GM12878 (cell line): ENCODE data around the gene ALG12. TPM values are rescaled to one million over a fixed set of nuclear protein-coding genes. Genes with fewer than 3 reads are reported as not detected.
"Not testable (repeated sequence)": the region's sequence is repeated elsewhere in the genome, so short reads cannot be mapped to it uniquely, and the experiment has no call there.

Source experiments
- ATAC-seq: fragments of 200-7000 bp; cut with Tn5 transposase; 3 replicates; pipeline ENCODE4 v1.9.1; 2020; ENCODE audit warnings: mild to moderate bottlenecking, moderate library complexity
- BruUV-seq: library from RNA; stranded (reverse); fragments of 400-500 nt; replicated peaks from 2 replicates; lab custom pipeline; 2021; lab: Mats Ljungman, UMichigan
- CTCF ChIA-PET: fragments of 300-600 bp; sonication (Branson Sonifier 250); formaldehyde crosslinking; extraction: SDS; loops from one replicate; lab custom pipeline; 2021; ENCODE audit warnings: inconsistent platforms; lab: Yijun Ruan, JAX
- POLR2A ChIA-PET: fragments of 350-600 bp; formaldehyde crosslinking; extraction: SDS; loops from one replicate; lab custom pipeline; 2021; ENCODE audit warnings: inconsistent platforms; lab: Charles Lee
- RAD21 ChIA-PET: fragments of 300-600 bp; sonication (Branson Sonifier 250); formaldehyde crosslinking; loops from one replicate; lab custom pipeline; 2023; ENCODE audit warnings: antibody characterized with exemption; ENCODE audit not compliant: unreplicated experiment; lab: Charles Lee
- SMC1A ChIA-PET: fragments of 300-600 bp; sonication (Branson Sonifier 250); formaldehyde crosslinking; loops from one replicate; lab custom pipeline; 2023; ENCODE audit not compliant: unreplicated experiment, uncharacterized antibody; lab: Charles Lee
- DNase-seq: peaks from one replicate; pipeline ENCODE4 v3.0.0-alpha.2; 2011; ENCODE audit warnings: low read depth, low spot score
- FAIRE-seq: peaks from 3 replicates; lab custom pipeline; 2011; peaks lifted over from hg19 to GRCh38; lab: Jason Lieb, UNC
- H2AFZ ChIP-seq: 2 replicates; pipeline ENCODE4 v1.6.0; 2011; ENCODE audit warnings: low read depth, low read length, control low read depth; ENCODE audit not compliant: control insufficient read depth
- H3K27ac ChIP-seq: 2 replicates; pipeline ENCODE4 v1.5.1; 2011; ENCODE audit warnings: control low read depth; ENCODE audit not compliant: control insufficient read depth, insufficient read depth
- H3K27me3 ChIP-seq, 2 experiments: replicated peaks in 1 of 2; 2 replicates each; pipeline versions ENCODE4 v1.6.0 to v1.6.1; 2011; ENCODE audit warnings: low read length in 1 of 2; ENCODE audit not compliant: control insufficient read depth in 2 of 2, insufficient read depth in 2 of 2
- H3K36me3 ChIP-seq, 2 experiments: 2 replicates each; pipeline ENCODE4 v1.5.1; 2011; ENCODE audit warnings: low read length in 1 of 2; ENCODE audit not compliant: control insufficient read depth in 2 of 2, insufficient read depth in 2 of 2
- H3K4me1 ChIP-seq: 2 replicates; pipeline ENCODE4 v1.6.1; 2011; ENCODE audit warnings: mild to moderate bottlenecking, low read length, moderate library complexity, mixed read lengths; ENCODE audit not compliant: control insufficient read depth, insufficient read depth
- H3K4me2 ChIP-seq: 2 replicates; pipeline ENCODE4 v1.6.0; 2011; ENCODE audit warnings: control low read depth; ENCODE audit not compliant: control insufficient read depth, insufficient read depth
- H3K4me3 ChIP-seq: fragments of 200-600 bp; sonication (generic); 2 replicates; pipeline ENCODE4 v1.5.1; 2016
- H3K79me2 ChIP-seq: 2 replicates; pipeline ENCODE4 v1.6.0; 2011; ENCODE audit warnings: low read length; ENCODE audit not compliant: control insufficient read depth, insufficient read depth
- H3K9ac ChIP-seq: 2 replicates; pipeline ENCODE4 v1.8.0; 2011; ENCODE audit warnings: low read length, control low read depth, mixed read lengths; ENCODE audit not compliant: control insufficient read depth, insufficient read depth
- H3K9me3 ChIP-seq: replicated peaks from 3 replicates; pipeline ENCODE4 v1.5.1; 2011; ENCODE audit warnings: mild to moderate bottlenecking, low read length; ENCODE audit not compliant: control insufficient read depth, insufficient read depth
- H4K20me1 ChIP-seq: 2 replicates; pipeline ENCODE4 v1.6.0; 2011; ENCODE audit not compliant: control insufficient read depth, insufficient read depth
- ASH2L ChIP-seq: fragments of 300-600, 200-600 bp; sonication (generic); IDR thresholded peaks from 2 replicates; pipeline ENCODE4 v1.6.1; 2017; ENCODE audit warnings: low read depth, mild to moderate bottlenecking, borderline replicate concordance
- CBX3 ChIP-seq: fragments of 200-600 bp; sonication (generic); IDR thresholded peaks from 2 replicates; pipeline ENCODE4 v1.6.1; 2016; ENCODE audit warnings: low read depth, borderline replicate concordance
- CREM ChIP-seq: IDR thresholded peaks from 2 replicates; pipeline ENCODE4 v1.6.1; 2014; ENCODE audit warnings: antibody characterized with exemption, low read depth
- HDGF ChIP-seq: fragments of 450-650 bp; IDR thresholded peaks from 2 replicates; pipeline ENCODE4 v1.6.1; 2016; ENCODE audit warnings: antibody characterized with exemption
- IRF4 ChIP-seq: IDR thresholded peaks from 2 replicates; pipeline ENCODE4 v1.6.1; 2011; ENCODE audit warnings: low read depth, low read length
- MTA2 ChIP-seq: fragments of 450-650 bp; IDR thresholded peaks from 2 replicates; pipeline ENCODE4 v1.6.1; 2016; ENCODE audit warnings: low read depth, mild to moderate bottlenecking, moderate library complexity
- NBN ChIP-seq: fragments of 450-650 bp; IDR thresholded peaks from 2 replicates; pipeline ENCODE4 v1.6.1; 2016
- SIX5 ChIP-seq: IDR thresholded peaks from 2 replicates; pipeline ENCODE4 v1.6.1; 2011; ENCODE audit warnings: mild to moderate bottlenecking, low read depth, low read length, moderate library complexity; ENCODE audit not compliant: severe bottlenecking
- WGBS: methylation state at CpG from one replicate; pipeline ENCODE4 v1.1.6; 2016; ENCODE audit warnings: low lambda C conversion rate; ENCODE audit not compliant: insufficient replicate concordance, insufficient coverage; ENCODE audit errors: missing lambda C conversion rate; 5-methylcytosine and 5-hydroxymethylcytosine counted together
- in situ Hi-C: fragments of 300-500 bp; cut with MboI; formaldehyde crosslinking; loops from 9 replicates; pipeline ENCODE4 v1.14.3; 2018; ENCODE audit warnings: mixed read lengths
- intact Hi-C: fragments of 100-400 bp; cut with micrococcal nuclease; formaldehyde crosslinking; loops from one replicate; pipeline ENCODE4 v1.14.2; 2022; ENCODE audit not compliant: unreplicated experiment
- microRNA-seq: library from miRNA; unstranded; fragments of <30 nt; microRNA quantifications from one replicate; pipeline ENCODE4, GENCODE V29; 2018
- polyA plus RNA-seq, 11 experiments: library from polyadenylated mRNA; depleted of rRNA in 4 of 11; unstranded in 6 of 11; stranded (reverse) in 5 of 11; fragments of >200 nt; fragmentation: Nextera tagmentation in 4 of 11; fragmentation: Illumina TruSeq in 1 of 11; extraction: Ambion mirVana in 4 of 11; extraction: Trizol in 1 of 11; gene quantifications; 1 replicate in 1 of 11; 2 replicates in 10 of 11; pipeline versions ENCODE4 v1.2.1 to v1.2.3, GENCODE V29; 2011 to 2016; ENCODE audit warnings: inconsistent platforms in 2 of 11, missing spikeins in 2 of 11, low read depth in 1 of 11
- small RNA-seq: library from RNA; depleted of rRNA; stranded (forward); fragments of <200 nt; gene quantifications from one replicate; pipeline ENCODE3, GENCODE V24; 2014
- total RNA-seq, 4 experiments: library from RNA; depleted of rRNA in 3 of 4; stranded (reverse); fragments of >200 nt in 3 of 4; fragmentation: Illumina TruSeq in 1 of 4; extraction: Trizol in 1 of 4; gene quantifications; 2 replicates each; pipeline versions ENCODE4 v1.2.1 to v1.2.3, GENCODE V29; 2013 to 2021

The ALG12 gene
- total and polyA plus RNA-seq, 10 of the 15 experiments (the other 5 are each of a cell fraction or from before 2014, with no cell fraction given): 0.22 to 23.4 (median 6.6) TPM

DNA sequence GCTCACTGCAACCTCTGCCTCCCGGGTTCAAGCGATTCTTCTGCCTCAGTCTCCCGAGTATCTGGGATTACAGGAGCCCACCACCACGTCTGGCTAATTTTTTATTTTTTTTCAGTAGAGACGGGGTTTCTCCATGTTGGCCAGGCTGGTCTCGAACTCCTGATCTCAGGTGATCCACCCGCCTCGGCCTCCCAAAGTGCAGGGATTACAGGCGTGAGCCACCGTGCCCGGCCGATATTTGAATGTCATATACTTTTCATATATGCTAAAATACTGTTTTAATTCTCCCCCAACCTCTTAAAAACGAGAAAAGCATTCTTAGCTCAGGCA, 65.7 kb downstream of the ALG12 start:
- H3K4me1 ChIP-seq, H3K9me3 ChIP-seq, BruUV-seq, H3K36me3 ChIP-seq, RAD21 ChIA-PET, CTCF ChIA-PET, FAIRE-seq, SMC1A ChIA-PET, H4K20me1 ChIP-seq, H3K27me3 ChIP-seq, in situ Hi-C loops, DNase-seq, intact Hi-C loops, ATAC-seq, H2AFZ ChIP-seq: not testable (repeated sequence)
- 46% methylated on average over 13 of the region's 13 CpGs for WGBS
- Histone ChIP-seq H3K4me2 (peak overlapping the region; percentile 51), H3K9ac (peak overlapping the region; percentile 92), H3K79me2 (peaks cover 32% of the 10 kb centered on the region), H3K4me3 (peak overlapping the region; percentile 77; the same call in 1 of the 2 replicates), H3K27ac (0 out of 2 replicates have a peak overlapping the region, but pooled peaks have one; percentile 90)
- POLR2A ChIA-PET: interaction anchor here (1.1 kb wide), 1 partner anchor 23 kb away, joined by 3 read pairs; no protein-coding TSS in a partner anchor
- TF ChIP-seq MTA2 (0 out of 2 replicates have a peak, but pooled peaks have one; percentile 5), HDGF (0 out of 2 replicates have a peak, but pooled peaks have one; percentile 27)

DNA sequence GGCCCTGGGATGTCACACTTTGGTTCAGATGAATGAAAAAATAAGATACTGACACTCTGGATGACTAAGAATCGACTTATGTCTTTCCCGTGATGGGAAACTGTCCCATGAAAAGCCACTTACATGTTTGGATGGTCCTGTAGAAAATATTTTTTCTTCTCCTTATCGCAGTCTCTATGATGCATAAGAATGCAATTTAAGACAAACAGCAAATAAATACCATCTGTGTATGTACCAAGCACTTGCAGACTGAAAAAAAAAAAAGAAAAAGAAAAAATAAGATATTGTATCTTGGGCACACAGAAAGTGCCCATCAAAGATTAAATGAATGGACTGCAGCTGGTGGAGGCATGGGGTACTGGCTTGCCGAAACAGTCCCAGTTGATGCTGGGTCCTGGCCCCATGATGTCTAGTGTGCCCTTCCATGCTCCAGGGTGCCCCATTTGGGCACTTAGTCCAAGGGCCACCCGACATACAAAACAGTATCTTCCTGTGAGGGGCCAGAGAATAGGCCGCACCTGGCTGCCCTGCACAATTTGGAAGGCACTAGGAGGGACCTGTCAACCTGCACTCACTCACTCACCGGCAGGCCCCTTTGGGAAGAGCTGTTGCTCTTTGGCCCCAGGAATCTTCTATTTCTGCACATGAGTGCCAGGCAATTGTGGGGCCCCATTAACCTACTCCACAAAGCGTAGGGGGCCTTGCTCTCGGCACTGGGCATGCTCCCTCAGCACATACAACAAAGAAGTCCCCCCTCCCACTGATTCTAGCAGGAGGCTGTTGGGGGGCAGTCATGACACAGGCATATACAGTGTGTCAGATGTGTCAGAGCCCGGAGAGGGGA, 67.1 kb downstream of the ALG12 start:
- in situ Hi-C loops: no loop called here
- H3K27me3 ChIP-seq: peaks cover 6 to 9% of the 10 kb centered on the region in 2 experiments
- ChIA-PET SMC1A (interaction anchor here (1.0 kb wide), 1 partner anchor 13 kb away, joined by 3 read pairs; no protein-coding TSS in a partner anchor), CTCF (no interaction called here), POLR2A (no interaction called here), RAD21 (no interaction called here)
- H3K79me2 ChIP-seq: peaks cover 21% of the 10 kb centered on the region
- no peaks in the 10 kb centered on the region for H4K20me1 ChIP-seq
- H2AFZ ChIP-seq: no peak overlapping the region
- FAIRE-seq: no peak
- intact Hi-C loops: no loop called here
- no peaks in the 10 kb centered on the region for H3K9me3 ChIP-seq
- H3K27ac ChIP-seq: no peak overlapping the region
- H3K36me3 ChIP-seq: no peaks in the 10 kb centered on the region; a peak in 1 of 4 replicates
- ATAC-seq: no peak
- H3K4me1 ChIP-seq: peaks cover 4% of the 10 kb centered on the region; the same call in 1 of the 2 replicates
- no peak overlapping the region for H3K4me2 ChIP-seq
- BruUV-seq: no TSS peak
- H3K9ac ChIP-seq: no peak overlapping the region
- 64% methylated on average over 10 of the region's 10 CpGs for WGBS
- TF ChIP-seq NBN (no peak), CREM (no peak), ASH2L (no peak), SIX5 (no peak), IRF4 (no peak), CBX3 (no peak)
- H3K4me3 ChIP-seq: no peak overlapping the region
- DNase-seq: no peak

Small RNA genes within 50 kb of the gene (microRNA-seq; reads per million reads assigned to microRNA genes)
- gene MIR6821: 1.1 reads per million

Small RNA genes within 50 kb of the gene (small RNA-seq; reads per million reads assigned to genes)
- 0.16 reads per million for gene MIR6821

Other genes with a start within 250 kb of the ALG12 start
Only the 7 nearest of the 8 such genes appear.
- gene BRD1, start 90.6 kb downstream of the ALG12 start, total RNA-seq (2014; rRNA removed): 15.2 and 16.4 TPM in 2 replicates
- 11.7 and 12.3 TPM in 2 replicates for gene BRD1, start 90.6 kb downstream of the ALG12 start, total RNA-seq (2014; rRNA removed; fragmentation: Illumina TruSeq; extraction: Trizol)
- gene BRD1, start 90.6 kb downstream of the ALG12 start, total RNA-seq (2021): 26.4 and 26.9 TPM in 2 replicates
- gene BRD1, start 90.6 kb downstream of the ALG12 start, polyA plus RNA-seq (2011; rRNA removed): 4.1 and 4.8 TPM in 2 replicates
- gene BRD1, start 90.6 kb downstream of the ALG12 start, polyA plus RNA-seq (2014; fragmentation: Illumina TruSeq; extraction: Trizol): 4.2 and 9.4 TPM in 2 replicates
- gene BRD1, start 90.6 kb downstream of the ALG12 start, polyA plus RNA-seq (2014; fragmentation: Nextera tagmentation; extraction: Ambion mirVana): 1 to 10 TPM in 1 of 2 experiments, under 1 TPM in 1; 0.90 to 2.1 TPM
- gene BRD1, start 90.6 kb downstream of the ALG12 start, polyA plus RNA-seq (2014; rRNA removed): 17.9 and 19.0 TPM in 2 replicates
- gene BRD1, start 90.6 kb downstream of the ALG12 start, polyA plus RNA-seq (2016; fragmentation: Nextera tagmentation; extraction: Ambion mirVana): 1 to 10 TPM; 2.9 to 3.2 TPM
- 14.1 and 14.7 TPM in 2 replicates for gene ZBED4, start 64.6 kb downstream of the ALG12 start, total RNA-seq (2014; rRNA removed)
- gene ZBED4, start 64.6 kb downstream of the ALG12 start, total RNA-seq (2014; rRNA removed; fragmentation: Illumina TruSeq; extraction: Trizol): 9.0 and 9.9 TPM in 2 replicates
- gene ZBED4, start 64.6 kb downstream of the ALG12 start, total RNA-seq (2021): 21.2 and 21.6 TPM in 2 replicates
- gene ZBED4, start 64.6 kb downstream of the ALG12 start, polyA plus RNA-seq (2011; rRNA removed): 3.9 and 6.1 TPM in 2 replicates
- 10.6 and 14.9 TPM in 2 replicates for gene ZBED4, start 64.6 kb downstream of the ALG12 start, polyA plus RNA-seq (2014; fragmentation: Illumina TruSeq; extraction: Trizol)
- gene ZBED4, start 64.6 kb downstream of the ALG12 start, polyA plus RNA-seq (2014; fragmentation: Nextera tagmentation; extraction: Ambion mirVana): 1 to 10 TPM; 2.3 to 2.7 TPM
- 10.6 and 11.0 TPM in 2 replicates for gene ZBED4, start 64.6 kb downstream of the ALG12 start, polyA plus RNA-seq (2014; rRNA removed)
- gene ZBED4, start 64.6 kb downstream of the ALG12 start, polyA plus RNA-seq (2016; fragmentation: Nextera tagmentation; extraction: Ambion mirVana): 10 to 100 TPM; 14.9 to 16.8 TPM
- 37.9 and 49.5 TPM in 2 replicates for gene CRELD2, start 196 bp upstream of the ALG12 start, total RNA-seq (2014; rRNA removed)
- gene CRELD2, start 196 bp upstream of the ALG12 start, total RNA-seq (2014; rRNA removed; fragmentation: Illumina TruSeq; extraction: Trizol): 16.1 and 16.5 TPM in 2 replicates
- 40.6 and 48.1 TPM in 2 replicates for gene CRELD2, start 196 bp upstream of the ALG12 start, total RNA-seq (2021)
- gene CRELD2, start 196 bp upstream of the ALG12 start, polyA plus RNA-seq (2011; rRNA removed): 8.4 and 14.0 TPM in 2 replicates
- gene CRELD2, start 196 bp upstream of the ALG12 start, polyA plus RNA-seq (2014; fragmentation: Illumina TruSeq; extraction: Trizol): 3.2 and 11.9 TPM in 2 replicates
- gene CRELD2, start 196 bp upstream of the ALG12 start, polyA plus RNA-seq (2014; fragmentation: Nextera tagmentation; extraction: Ambion mirVana): 10 to 100 TPM in 1 of 2 experiments, 1 to 10 TPM in 1; 9.4 to 15.0 TPM
- gene CRELD2, start 196 bp upstream of the ALG12 start, polyA plus RNA-seq (2014; rRNA removed): 35.7 and 45.0 TPM in 2 replicates
- 100 to 1,000 TPM in 1 of 2 experiments, 10 to 100 TPM in 1; 97.0 to 111 TPM for gene CRELD2, start 196 bp upstream of the ALG12 start, polyA plus RNA-seq (2016; fragmentation: Nextera tagmentation; extraction: Ambion mirVana)
- 44.7 and 51.8 TPM in 2 replicates for gene PIM3, start 42.3 kb upstream of the ALG12 start, total RNA-seq (2014; rRNA removed)
- gene PIM3, start 42.3 kb upstream of the ALG12 start, total RNA-seq (2014; rRNA removed; fragmentation: Illumina TruSeq; extraction: Trizol): 11.0 and 11.9 TPM in 2 replicates
- gene PIM3, start 42.3 kb upstream of the ALG12 start, total RNA-seq (2021): 59.5 and 60.8 TPM in 2 replicates
- gene PIM3, start 42.3 kb upstream of the ALG12 start, polyA plus RNA-seq (2011; rRNA removed): 8.6 and 12.4 TPM in 2 replicates
- gene PIM3, start 42.3 kb upstream of the ALG12 start, polyA plus RNA-seq (2014; fragmentation: Illumina TruSeq; extraction: Trizol): 2.2 and 6.2 TPM in 2 replicates
- gene PIM3, start 42.3 kb upstream of the ALG12 start, polyA plus RNA-seq (2014; fragmentation: Nextera tagmentation; extraction: Ambion mirVana): 1 to 10 TPM in 1 of 2 experiments, under 1 TPM in 1; 0.31 to 1.5 TPM
- gene PIM3, start 42.3 kb upstream of the ALG12 start, polyA plus RNA-seq (2014; rRNA removed): 57.0 and 57.8 TPM in 2 replicates
- gene PIM3, start 42.3 kb upstream of the ALG12 start, polyA plus RNA-seq (2016; fragmentation: Nextera tagmentation; extraction: Ambion mirVana): 10 to 100 TPM; 12.4 to 34.3 TPM
- gene IL17REL, start 94.3 kb upstream of the ALG12 start, total RNA-seq (2014; rRNA removed): not detected in 2 replicates
- gene IL17REL, start 94.3 kb upstream of the ALG12 start, total RNA-seq (2014; rRNA removed; fragmentation: Illumina TruSeq; extraction: Trizol): not detected in 2 replicates
- gene IL17REL, start 94.3 kb upstream of the ALG12 start, total RNA-seq (2021): not detected in 2 replicates
- 0.03 TPM in 1 of 2 replicates, not detected in the other for gene IL17REL, start 94.3 kb upstream of the ALG12 start, polyA plus RNA-seq (2011; rRNA removed)
- gene IL17REL, start 94.3 kb upstream of the ALG12 start, polyA plus RNA-seq (2014; fragmentation: Illumina TruSeq; extraction: Trizol): not detected in 2 replicates
- not detected for gene IL17REL, start 94.3 kb upstream of the ALG12 start, polyA plus RNA-seq (2014; fragmentation: Nextera tagmentation; extraction: Ambion mirVana)
- gene IL17REL, start 94.3 kb upstream of the ALG12 start, polyA plus RNA-seq (2014; rRNA removed): 0.06 TPM in 1 of 2 replicates, not detected in the other
- not detected for gene IL17REL, start 94.3 kb upstream of the ALG12 start, polyA plus RNA-seq (2016; fragmentation: Nextera tagmentation; extraction: Ambion mirVana)
- gene TTLL8, start 139.9 kb upstream of the ALG12 start, total RNA-seq (2014; rRNA removed): not detected in 2 replicates
- not detected in 2 replicates for gene TTLL8, start 139.9 kb upstream of the ALG12 start, total RNA-seq (2014; rRNA removed; fragmentation: Illumina TruSeq; extraction: Trizol)
- gene TTLL8, start 139.9 kb upstream of the ALG12 start, total RNA-seq (2021): not detected in 2 replicates
- not detected in 2 replicates for gene TTLL8, start 139.9 kb upstream of the ALG12 start, polyA plus RNA-seq (2011; rRNA removed)
- not detected in 2 replicates for gene TTLL8, start 139.9 kb upstream of the ALG12 start, polyA plus RNA-seq (2014; fragmentation: Illumina TruSeq; extraction: Trizol)
- gene TTLL8, start 139.9 kb upstream of the ALG12 start, polyA plus RNA-seq (2014; fragmentation: Nextera tagmentation; extraction: Ambion mirVana): not detected
- not detected in 2 replicates for gene TTLL8, start 139.9 kb upstream of the ALG12 start, polyA plus RNA-seq (2014; rRNA removed)
- not detected for gene TTLL8, start 139.9 kb upstream of the ALG12 start, polyA plus RNA-seq (2016; fragmentation: Nextera tagmentation; extraction: Ambion mirVana)
- gene MLC1, start 167.0 kb upstream of the ALG12 start, total RNA-seq (2014; rRNA removed): not detected in 2 replicates
- not detected in 2 replicates for gene MLC1, start 167.0 kb upstream of the ALG12 start, total RNA-seq (2014; rRNA removed; fragmentation: Illumina TruSeq; extraction: Trizol)
- gene MLC1, start 167.0 kb upstream of the ALG12 start, total RNA-seq (2021): not detected in 2 replicates
- gene MLC1, start 167.0 kb upstream of the ALG12 start, polyA plus RNA-seq (2011; rRNA removed): 0.07 TPM in 1 of 2 replicates, not detected in the other
- 0.03 TPM in 1 of 2 replicates, not detected in the other for gene MLC1, start 167.0 kb upstream of the ALG12 start, polyA plus RNA-seq (2014; fragmentation: Illumina TruSeq; extraction: Trizol)
- gene MLC1, start 167.0 kb upstream of the ALG12 start, polyA plus RNA-seq (2014; fragmentation: Nextera tagmentation; extraction: Ambion mirVana): not detected
- gene MLC1, start 167.0 kb upstream of the ALG12 start, polyA plus RNA-seq (2014; rRNA removed): not detected in 2 replicates
- under 1 TPM in 1 of 2 experiments, not detected in 1; 0.15 TPM for gene MLC1, start 167.0 kb upstream of the ALG12 start, polyA plus RNA-seq (2016; fragmentation: Nextera tagmentation; extraction: Ambion mirVana)